Endothelial cell of umbilical vein (primary cell): Measurements from ENCODE around the gene AQP10.
"Not testable (repeated sequence)": the region's sequence is repeated elsewhere in the genome, so short reads cannot be mapped to it uniquely, and the experiment has no call there.

ENCODE experiments used
- CTCF ChIP-seq, 2 donors: IDR thresholded peaks; 1 replicate in 1 of 2; 2 replicates in 1 of 2; pipeline ENCODE4 v1.5.1; 2011; ENCODE audit warnings: low read length in 2 of 2, mild to moderate bottlenecking in 2 of 2, moderate library complexity in 2 of 2, control low read depth in 1 of 2, inconsistent platforms in 1 of 2, low read depth in 1 of 2; ENCODE audit not compliant: insufficient read depth in 1 of 2; ENCODE audit errors: extremely low read depth in 1 of 2
- EZH2 ChIP-seq: IDR thresholded peaks from 2 replicates; pipeline ENCODE4 v1.6.1; 2012; ENCODE audit warnings: borderline replicate concordance, low read depth, mild to moderate bottlenecking, moderate library complexity, low read length, inconsistent platforms; ENCODE audit not compliant: severe bottlenecking

- not testable (repeated sequence) for TF ChIP-seq CTCF (IDR thresholded peaks at IDR 0.05; ENCODE audit: extremely low read depth in 1 of 2, insufficient read depth in 1 of 2, low read depth in 1 of 2, low read length in 2 of 2); EZH2
Observed at GRCh38 chr1:154287591-154287990, 33.3 kb upstream of the AQP10 start.
